ENCODE results near the gene CHAF1A. TPM values are rescaled to one million over a fixed set of nuclear protein-coding genes. Genes with fewer than 3 reads are reported as not detected.

CHAF1A gene
- total and polyA plus RNA-seq, 2 of the 8 experiments (the other 6 are each of a cell fraction or from before 2014, with no cell fraction given): 122 to 147 TPM

DNA sequence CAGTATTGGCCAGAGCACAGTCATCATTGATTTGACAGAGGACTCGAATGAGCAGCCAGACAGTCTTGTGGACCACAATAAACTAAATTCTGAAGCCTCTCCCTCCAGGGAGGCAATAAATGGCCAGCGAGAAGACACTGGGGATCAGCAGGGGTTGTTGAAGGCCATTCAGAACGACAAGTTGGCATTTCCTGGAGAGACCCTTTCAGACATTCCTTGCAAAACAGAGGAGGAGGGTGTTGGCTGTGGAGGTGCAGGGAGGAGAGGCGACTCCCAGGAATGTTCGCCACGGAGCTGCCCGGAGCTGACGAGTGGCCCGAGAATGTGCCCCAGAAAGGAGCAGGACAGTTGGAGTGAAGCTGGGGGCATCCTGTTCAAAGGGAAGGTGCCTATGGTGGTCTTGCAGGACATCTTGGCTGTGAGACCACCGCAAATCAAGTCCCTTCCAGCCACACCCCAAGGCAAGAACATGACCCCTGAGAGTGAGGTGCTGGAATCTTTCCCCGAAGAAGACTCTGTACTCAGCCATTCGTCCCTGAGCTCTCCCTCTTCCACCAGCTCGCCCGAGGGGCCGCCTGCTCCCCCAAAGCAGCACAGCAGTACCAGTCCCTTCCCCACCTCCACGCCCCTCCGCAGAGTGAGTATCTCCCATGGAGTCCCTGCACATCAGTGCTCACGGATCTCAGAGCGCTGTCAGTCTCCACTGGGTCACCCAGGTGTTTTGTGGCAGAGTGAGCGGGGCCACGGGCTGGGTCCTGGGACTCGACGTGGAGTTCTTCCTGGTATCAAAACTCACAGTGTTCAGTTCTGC is 6.9 kb downstream of the CHAF1A start (continued):
- TF ChIP-seq, protein P1, sequence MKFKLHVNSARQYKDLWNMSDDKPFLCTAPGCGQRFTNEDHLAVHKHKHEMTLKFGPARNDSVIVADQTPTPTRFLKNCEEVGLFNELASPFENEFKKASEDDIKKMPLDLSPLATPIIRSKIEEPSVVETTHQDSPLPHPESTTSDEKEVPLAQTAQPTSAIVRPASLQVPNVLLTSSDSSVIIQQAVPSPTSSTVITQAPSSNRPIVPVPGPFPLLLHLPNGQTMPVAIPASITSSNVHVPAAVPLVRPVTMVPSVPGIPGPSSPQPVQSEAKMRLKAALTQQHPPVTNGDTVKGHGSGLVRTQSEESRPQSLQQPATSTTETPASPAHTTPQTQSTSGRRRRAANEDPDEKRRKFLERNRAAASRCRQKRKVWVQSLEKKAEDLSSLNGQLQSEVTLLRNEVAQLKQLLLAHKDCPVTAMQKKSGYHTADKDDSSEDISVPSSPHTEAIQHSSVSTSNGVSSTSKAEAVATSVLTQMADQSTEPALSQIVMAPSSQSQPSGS (IDR thresholded peaks at IDR 0.05; ENCODE audit: low read length): peak; percentile 64
- no peak for TF ChIP-seq CBX5 (IDR thresholded peaks at IDR 0.05; ENCODE audit: low read depth, low read length)
- no peak for TF ChIP-seq SP4 (IDR thresholded peaks at IDR 0.05; ENCODE audit: low read length)
- TF ChIP-seq TAF7 (optimal IDR thresholded peaks at IDR 0.05; ENCODE audit: borderline replicate concordance, low read depth, low read length): no peak
- no peak for TF ChIP-seq ZNF274 (IDR thresholded peaks at IDR 0.05; ENCODE audit: borderline replicate concordance, extremely low read depth, low read length)
- TF ChIP-seq SIX5 (IDR thresholded peaks at IDR 0.05; ENCODE audit: low read depth, low read length): no peak
- peak; percentile 95 for TF ChIP-seq NANOG (IDR thresholded peaks at IDR 0.05; ENCODE audit: insufficient read depth, low read depth, low read length, poor library complexity, severe bottlenecking)
- TF ChIP-seq, protein P2, sequence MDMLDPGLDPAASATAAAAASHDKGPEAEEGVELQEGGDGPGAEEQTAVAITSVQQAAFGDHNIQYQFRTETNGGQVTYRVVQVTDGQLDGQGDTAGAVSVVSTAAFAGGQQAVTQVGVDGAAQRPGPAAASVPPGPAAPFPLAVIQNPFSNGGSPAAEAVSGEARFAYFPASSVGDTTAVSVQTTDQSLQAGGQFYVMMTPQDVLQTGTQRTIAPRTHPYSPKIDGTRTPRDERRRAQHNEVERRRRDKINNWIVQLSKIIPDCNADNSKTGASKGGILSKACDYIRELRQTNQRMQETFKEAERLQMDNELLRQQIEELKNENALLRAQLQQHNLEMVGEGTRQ (IDR thresholded peaks at IDR 0.05; ENCODE audit: low read length): no peak
- TF ChIP-seq RXRA (IDR thresholded peaks at IDR 0.05; ENCODE audit: insufficient read depth, low read depth, low read length): no peak
- peak; percentile 51 for TF ChIP-seq CHD2 (IDR thresholded peaks at IDR 0.05; ENCODE audit: low read length)
- TF ChIP-seq POLR2A (IDR thresholded peaks at IDR 0.05; ENCODE audit: control extremely low read depth in 1 of 2, low read depth in 2 of 2, low read length in 2 of 2): peak; percentile 71 to 78
- TF ChIP-seq, protein P3, sequence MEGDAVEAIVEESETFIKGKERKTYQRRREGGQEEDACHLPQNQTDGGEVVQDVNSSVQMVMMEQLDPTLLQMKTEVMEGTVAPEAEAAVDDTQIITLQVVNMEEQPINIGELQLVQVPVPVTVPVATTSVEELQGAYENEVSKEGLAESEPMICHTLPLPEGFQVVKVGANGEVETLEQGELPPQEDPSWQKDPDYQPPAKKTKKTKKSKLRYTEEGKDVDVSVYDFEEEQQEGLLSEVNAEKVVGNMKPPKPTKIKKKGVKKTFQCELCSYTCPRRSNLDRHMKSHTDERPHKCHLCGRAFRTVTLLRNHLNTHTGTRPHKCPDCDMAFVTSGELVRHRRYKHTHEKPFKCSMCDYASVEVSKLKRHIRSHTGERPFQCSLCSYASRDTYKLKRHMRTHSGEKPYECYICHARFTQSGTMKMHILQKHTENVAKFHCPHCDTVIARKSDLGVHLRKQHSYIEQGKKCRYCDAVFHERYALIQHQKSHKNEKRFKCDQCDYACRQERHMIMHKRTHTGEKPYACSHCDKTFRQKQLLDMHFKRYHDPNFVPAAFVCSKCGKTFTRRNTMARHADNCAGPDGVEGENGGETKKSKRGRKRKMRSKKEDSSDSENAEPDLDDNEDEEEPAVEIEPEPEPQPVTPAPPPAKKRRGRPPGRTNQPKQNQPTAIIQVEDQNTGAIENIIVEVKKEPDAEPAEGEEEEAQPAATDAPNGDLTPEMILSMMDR (IDR thresholded peaks at IDR 0.05; ENCODE audit: control extremely low read depth in 1 of 3, insufficient read depth in 1 of 3, low read depth in 1 of 3, low read length in 3 of 3): no peak
